HG03039 (cell line): Measurements from ENCODE around the gene GTPBP4.

Source experiments
- ATAC-seq: cut with Tn5 transposase; IDR thresholded peaks from one replicate; pipeline ENCODE4 v1.9.1; 2021; ENCODE audit warnings: mild to moderate bottlenecking, moderate library complexity; ENCODE audit not compliant: unreplicated experiment

The GTPBP4 gene

GRCh38 chr10:966466-967235 lies 21.6 kb upstream of the GTPBP4 start:
- no peak for ATAC-seq

- ATAC-seq, result no peak
These were observed 19.6 kb upstream of the GTPBP4 start for GRCh38 chr10:968546-969199.

- no peak for ATAC-seq
These were observed 18.6 kb upstream of the GTPBP4 start for GRCh38 chr10:969473-970150.

GRCh38 chr10:970311-971149 lies 17.7 kb upstream of the GTPBP4 start:
- ATAC-seq, result no peak

GRCh38 chr10:971150-971542 lies 17.1 kb upstream of the GTPBP4 start:
- ATAC-seq, result no peak

- no peak for ATAC-seq
These were observed 16.6 kb upstream of the GTPBP4 start for GRCh38 chr10:971613-972012.

GRCh38 chr10:972763-973162 lies 15.5 kb upstream of the GTPBP4 start:
- no peak for ATAC-seq

- no peak for ATAC-seq
These were observed 14.0 kb upstream of the GTPBP4 start for GRCh38 chr10:974038-974784.

GRCh38 chr10:974785-975074 lies 13.5 kb upstream of the GTPBP4 start:
- ATAC-seq, result no peak

GRCh38 chr10:976316-976715 lies 11.9 kb upstream of the GTPBP4 start:
- no peak for ATAC-seq

- ATAC-seq, result no peak
These were observed 9.3 kb upstream of the GTPBP4 start for GRCh38 chr10:978826-979421.

- no peak for ATAC-seq
These were observed 7.7 kb upstream of the GTPBP4 start for GRCh38 chr10:980468-981093.

- no peak for ATAC-seq
These were observed 4.8 kb upstream of the GTPBP4 start for GRCh38 chr10:983401-983800.

- no peak for ATAC-seq
These were observed 4.1 kb upstream of the GTPBP4 start for GRCh38 chr10:983971-984655.

GRCh38 chr10:985361-985760 lies 2.9 kb upstream of the GTPBP4 start:
- ATAC-seq, result no peak

- ATAC-seq, result no peak
These were observed 2.0 kb upstream of the GTPBP4 start for GRCh38 chr10:986137-986825.

GRCh38 chr10:986881-987619 lies 1.2 kb upstream of the GTPBP4 start:
- no peak for ATAC-seq

GRCh38 chr10:987620-987869 lies 689 bp upstream of the GTPBP4 start:
- ATAC-seq, result no peak
